ENCODE measurements around the gene MBNL1. TPM values are rescaled to one million over a fixed set of nuclear protein-coding genes. Genes with fewer than 3 reads are reported as not detected.
A peak's percentile ranks its signal among the peaks of the same experiment; 100 is the strongest.

Gene MBNL1
- total and polyA plus RNA-seq, 8 donors, result 15.2 to 73.2 (median 40.2) TPM

GRCh38 chr3:152353578-152353977 is 84.8 kb downstream of the MBNL1 start:
- H3K27me3 ChIP-seq, result no peaks in the 10 kb centered on the region
- no peak for TF ChIP-seq CTCF (IDR thresholded peaks at IDR 0.05)
- no peak overlapping the region for H3K4me3 ChIP-seq
- no peak overlapping the region for H3K27ac ChIP-seq
- no peak for ATAC-seq
- no peaks in the 10 kb centered on the region for H3K36me3 ChIP-seq
- peaks cover 0 to 16% (median under 1%) of the 10 kb centered on the region in 3 donors for H3K4me1 ChIP-seq
- FAIRE-seq, result no peak
- intact Hi-C loops (cut with DNase I), result no loop called here
- no peaks in the 10 kb centered on the region for H3K9me3 ChIP-seq
- DNase-seq, result no peak

GRCh38 chr3:152355744-152356665 is 87.3 kb downstream of the MBNL1 start:
- FAIRE-seq (no peak), DNase-seq (no peak), ATAC-seq (peak in 3 of 4 donors; percentile 34 to 61 (median 44))
- intact Hi-C loops (cut with DNase I), result no loop called here
- peaks cover 0 to 15% (median 5%) of the 10 kb centered on the region in 3 donors for H3K4me1 ChIP-seq
- TF ChIP-seq CTCF (IDR thresholded peaks at IDR 0.05), result no peak
- no peaks in the 10 kb centered on the region for H3K27me3 ChIP-seq
- no peaks in the 10 kb centered on the region for H3K9me3 ChIP-seq
- no peak overlapping the region for H3K4me3 ChIP-seq
- no peaks in the 10 kb centered on the region for H3K36me3 ChIP-seq
- H3K27ac ChIP-seq, result no peak overlapping the region
- WGBS, 2 donors, result 81 to 82% methylated on average over 10 of the region's 10 CpGs

GRCh38 chr3:152356870-152357276 is 88.1 kb downstream of the MBNL1 start:
- intact Hi-C loops (cut with DNase I), result no loop called here
- FAIRE-seq (no peak), DNase-seq (no peak), ATAC-seq (no peak)
- 95 to 97% methylated on average over 2 of the region's 2 CpGs for WGBS, 2 donors
- Histone ChIP-seq H3K27me3 (no peaks in the 10 kb centered on the region), H3K36me3 (no peaks in the 10 kb centered on the region), H3K9me3 (no peaks in the 10 kb centered on the region), H3K27ac (no peak overlapping the region), H3K4me1 (peaks cover 0 to 15% (median 5%) of the 10 kb centered on the region in 3 donors), H3K4me3 (no peak overlapping the region)
- no peak for TF ChIP-seq CTCF (IDR thresholded peaks at IDR 0.05)

GRCh38 chr3:152357587-152357986 is 88.9 kb downstream of the MBNL1 start:
- FAIRE-seq (no peak), DNase-seq (no peak), ATAC-seq (no peak)
- no peak for TF ChIP-seq CTCF (IDR thresholded peaks at IDR 0.05)
- Histone ChIP-seq H3K36me3 (no peaks in the 10 kb centered on the region), H3K27me3 (no peaks in the 10 kb centered on the region), H3K9me3 (no peaks in the 10 kb centered on the region), H3K4me1 (peaks cover 0 to 15% (median 5%) of the 10 kb centered on the region in 3 donors), H3K27ac (no peak overlapping the region), H3K4me3 (no peak overlapping the region)
- intact Hi-C loops (cut with DNase I), result no loop called here
